ENCODE data around the gene TOX3.

The TOX3 gene

DNA sequence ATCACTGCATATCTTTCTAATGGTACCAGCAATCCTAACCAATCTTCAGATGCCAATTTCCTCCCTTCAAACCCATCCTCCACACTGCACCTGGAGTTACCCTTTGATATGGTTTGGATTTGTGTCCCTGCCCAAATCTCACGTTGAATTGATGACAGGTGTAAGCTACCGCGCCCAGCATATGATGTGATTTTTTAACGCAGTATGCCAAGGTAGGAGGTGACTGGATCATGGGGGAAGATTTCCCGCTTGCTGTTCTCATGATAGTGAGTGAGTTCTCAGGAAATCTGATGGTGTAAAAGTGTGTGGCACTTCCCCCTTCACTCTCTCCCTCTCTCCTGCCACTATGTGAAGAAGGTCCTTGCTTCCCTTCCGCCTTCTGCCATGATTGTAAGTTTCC lies 57.0 kb downstream of the TOX3 start:
- no peak for DNase-seq (ENCODE audit: low spot score)
- TF ChIP-seq, protein P1, sequence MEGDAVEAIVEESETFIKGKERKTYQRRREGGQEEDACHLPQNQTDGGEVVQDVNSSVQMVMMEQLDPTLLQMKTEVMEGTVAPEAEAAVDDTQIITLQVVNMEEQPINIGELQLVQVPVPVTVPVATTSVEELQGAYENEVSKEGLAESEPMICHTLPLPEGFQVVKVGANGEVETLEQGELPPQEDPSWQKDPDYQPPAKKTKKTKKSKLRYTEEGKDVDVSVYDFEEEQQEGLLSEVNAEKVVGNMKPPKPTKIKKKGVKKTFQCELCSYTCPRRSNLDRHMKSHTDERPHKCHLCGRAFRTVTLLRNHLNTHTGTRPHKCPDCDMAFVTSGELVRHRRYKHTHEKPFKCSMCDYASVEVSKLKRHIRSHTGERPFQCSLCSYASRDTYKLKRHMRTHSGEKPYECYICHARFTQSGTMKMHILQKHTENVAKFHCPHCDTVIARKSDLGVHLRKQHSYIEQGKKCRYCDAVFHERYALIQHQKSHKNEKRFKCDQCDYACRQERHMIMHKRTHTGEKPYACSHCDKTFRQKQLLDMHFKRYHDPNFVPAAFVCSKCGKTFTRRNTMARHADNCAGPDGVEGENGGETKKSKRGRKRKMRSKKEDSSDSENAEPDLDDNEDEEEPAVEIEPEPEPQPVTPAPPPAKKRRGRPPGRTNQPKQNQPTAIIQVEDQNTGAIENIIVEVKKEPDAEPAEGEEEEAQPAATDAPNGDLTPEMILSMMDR (IDR thresholded peaks at IDR 0.05; ENCODE audit: borderline replicate concordance, control extremely low read depth, extremely low read depth, insufficient read depth, missing control alignments): no peak
- in situ Hi-C loops (cut with MboI; ENCODE audit: low sequenced_read_pairs, unreplicated experiment): no loop called here

DNA sequence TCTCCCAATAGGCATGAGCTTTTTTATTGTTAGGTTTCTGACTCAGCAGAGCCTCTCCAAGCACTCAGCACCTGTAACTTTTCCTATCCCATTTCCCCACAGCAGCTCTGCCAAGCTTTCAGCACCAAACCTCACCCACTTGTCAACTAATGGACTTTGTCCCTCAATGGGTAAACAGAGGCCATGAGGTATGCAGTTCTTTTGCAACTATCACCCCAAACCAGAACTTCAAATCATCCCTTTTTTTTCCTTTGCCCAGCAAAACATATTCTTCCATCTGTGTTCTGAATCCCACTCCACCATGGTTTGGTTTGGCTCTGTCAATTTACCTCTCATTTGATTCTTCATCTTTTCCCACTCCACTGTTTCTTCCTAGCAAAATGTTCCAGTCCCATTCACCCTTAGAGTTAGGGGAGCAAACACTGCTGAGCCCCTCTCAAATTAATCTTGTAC lies 58.1 kb downstream of the TOX3 start:
- in situ Hi-C loops (cut with MboI; ENCODE audit: low sequenced_read_pairs, unreplicated experiment): no loop called here
- TF ChIP-seq, protein P1 (IDR thresholded peaks at IDR 0.05; ENCODE audit: borderline replicate concordance, control extremely low read depth, extremely low read depth, insufficient read depth, missing control alignments): no peak
- no peak for DNase-seq (ENCODE audit: low spot score)

DNA sequence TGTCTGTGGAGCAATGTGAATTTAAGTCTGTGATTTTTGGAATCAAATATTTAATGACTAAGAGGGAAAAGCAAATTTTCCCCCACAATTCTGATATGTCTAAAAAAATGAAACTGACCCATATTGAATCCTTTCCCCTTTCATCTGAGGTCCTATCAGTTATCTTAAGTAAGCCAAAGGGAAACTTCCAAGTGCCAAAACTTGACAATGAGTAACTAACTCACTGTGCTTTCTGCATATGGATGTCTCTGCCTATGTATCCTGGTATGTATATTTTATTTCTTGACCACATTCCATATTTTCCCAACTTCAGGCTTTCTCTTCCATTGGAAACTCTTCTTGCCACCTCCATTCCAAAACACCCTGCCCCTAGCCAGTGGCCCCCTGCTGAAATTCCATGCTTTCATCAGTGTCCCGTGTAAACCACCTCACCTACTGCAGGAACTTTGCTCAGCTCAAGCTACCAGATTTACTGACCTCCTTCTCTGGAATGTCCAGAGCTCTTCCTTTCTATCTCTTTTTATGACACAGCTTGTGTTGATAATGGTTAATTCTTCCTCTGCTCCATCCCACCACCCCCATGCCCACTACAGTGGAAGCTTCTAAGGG lies 59.0 kb downstream of the TOX3 start:
- in situ Hi-C loops (cut with MboI; ENCODE audit: low sequenced_read_pairs, unreplicated experiment): no loop called here
- TF ChIP-seq, protein P1 (IDR thresholded peaks at IDR 0.05; ENCODE audit: borderline replicate concordance, control extremely low read depth, extremely low read depth, insufficient read depth, missing control alignments): no peak
- DNase-seq (ENCODE audit: low spot score): no peak

DNA sequence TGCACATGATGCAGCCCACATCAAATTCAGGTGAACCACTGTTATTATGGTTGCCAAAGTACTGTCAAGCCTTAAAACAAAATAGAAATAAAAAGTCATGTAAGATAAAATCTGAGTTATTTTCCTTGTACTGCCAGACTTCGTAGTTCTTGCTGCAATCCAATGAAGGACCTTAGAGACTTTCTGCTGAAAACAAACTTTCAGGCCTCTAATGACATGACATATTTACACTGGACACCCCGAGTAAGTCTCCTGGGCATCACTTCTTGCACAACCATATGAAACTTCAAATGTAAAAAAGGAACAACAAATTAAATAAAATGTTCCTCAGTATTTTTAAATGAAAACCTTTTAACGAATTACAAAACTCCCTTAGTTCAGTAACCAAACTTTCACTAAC lies 66.7 kb downstream of the TOX3 start:
- in situ Hi-C loops (cut with MboI; ENCODE audit: low sequenced_read_pairs, unreplicated experiment): no loop called here
- DNase-seq (ENCODE audit: low spot score): no peak
- TF ChIP-seq, protein P1 (IDR thresholded peaks at IDR 0.05; ENCODE audit: borderline replicate concordance, control extremely low read depth, extremely low read depth, insufficient read depth, missing control alignments): no peak

DNA sequence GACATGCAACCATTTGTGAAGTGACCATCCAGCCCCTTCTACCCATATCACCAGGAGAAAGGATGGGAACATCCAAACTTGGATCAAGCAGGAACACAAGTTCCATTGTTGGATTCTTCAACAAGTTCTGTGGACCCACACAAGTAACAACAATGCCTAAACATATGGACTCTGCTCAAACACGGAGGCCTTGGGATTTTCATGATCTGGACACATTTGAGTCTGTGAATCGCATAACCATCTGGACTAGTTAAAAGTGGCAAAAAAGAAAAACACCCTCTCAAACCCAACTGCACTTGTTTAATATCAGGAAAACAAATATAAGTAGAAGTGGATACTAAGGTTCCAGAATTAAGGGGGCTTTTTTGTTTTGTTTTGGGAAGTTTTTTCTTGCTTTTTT lies 70.8 kb downstream of the TOX3 start:
- in situ Hi-C loops (cut with MboI; ENCODE audit: low sequenced_read_pairs, unreplicated experiment): no loop called here
- TF ChIP-seq, protein P1 (IDR thresholded peaks at IDR 0.05; ENCODE audit: borderline replicate concordance, control extremely low read depth, extremely low read depth, insufficient read depth, missing control alignments): no peak

DNA sequence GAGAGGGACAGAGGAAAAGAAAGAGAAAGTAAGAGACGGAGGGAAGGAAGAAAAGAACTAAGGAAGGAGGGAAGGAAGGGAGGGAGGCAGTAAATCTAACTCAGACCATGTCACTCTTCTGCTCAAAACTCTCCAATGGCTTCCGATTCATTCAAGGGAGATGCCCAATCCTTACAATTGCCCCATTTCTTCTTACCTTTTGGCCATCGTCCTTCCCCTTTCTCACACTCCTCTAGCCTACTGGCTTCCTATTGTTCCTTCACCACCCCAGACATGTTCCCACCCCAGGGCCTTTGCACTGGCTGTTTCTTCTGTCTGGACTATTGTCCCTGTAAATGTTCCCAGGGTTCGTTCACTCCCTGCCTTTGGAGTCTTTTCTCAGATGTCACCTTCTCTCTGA lies 72.3 kb downstream of the TOX3 start:
- TF ChIP-seq, protein P1 (IDR thresholded peaks at IDR 0.05; ENCODE audit: borderline replicate concordance, control extremely low read depth, extremely low read depth, insufficient read depth, missing control alignments): no peak
- in situ Hi-C loops (cut with MboI; ENCODE audit: low sequenced_read_pairs, unreplicated experiment): no loop called here

More for the DNA sequence above, 70.8 kb downstream of the TOX3 start:
- DNase-seq (ENCODE audit: low spot score): no peak

More for the DNA sequence above, 72.3 kb downstream of the TOX3 start:
- no peak for DNase-seq (ENCODE audit: low spot score)

Data from GM13976 (cell line).